ENCODE results near the gene PPP1R9A.

The PPP1R9A gene

DNA sequence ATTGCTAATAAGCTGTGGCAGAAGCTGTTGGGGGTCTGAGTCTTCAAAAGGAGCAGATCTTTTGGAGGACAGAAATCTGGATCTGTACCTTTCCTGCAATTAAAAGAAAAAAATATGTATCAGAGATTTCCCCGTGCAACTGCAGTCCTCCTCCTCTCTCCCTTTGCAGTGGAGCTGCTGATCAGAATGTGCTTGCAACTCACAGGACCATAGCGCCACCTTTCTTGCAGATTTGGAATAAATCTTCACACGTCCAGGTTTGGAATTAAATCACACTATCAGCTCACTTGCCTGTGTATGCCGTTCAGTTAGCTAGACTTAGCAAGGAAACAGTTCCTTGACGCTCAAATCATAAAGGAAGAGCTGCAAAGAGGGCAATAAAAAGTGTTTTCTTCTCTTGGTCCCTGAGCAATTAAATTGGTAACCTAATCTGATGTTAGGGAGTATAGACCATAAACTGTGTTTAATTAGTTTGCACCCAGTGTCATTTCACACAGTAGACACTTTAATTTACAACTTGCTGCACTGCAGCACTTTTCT lies 339.5 kb downstream of the PPP1R9A start:
- no peak for DNase-seq (ENCODE audit: extremely low read depth in 1 of 2, low read depth in 1 of 2)

DNA sequence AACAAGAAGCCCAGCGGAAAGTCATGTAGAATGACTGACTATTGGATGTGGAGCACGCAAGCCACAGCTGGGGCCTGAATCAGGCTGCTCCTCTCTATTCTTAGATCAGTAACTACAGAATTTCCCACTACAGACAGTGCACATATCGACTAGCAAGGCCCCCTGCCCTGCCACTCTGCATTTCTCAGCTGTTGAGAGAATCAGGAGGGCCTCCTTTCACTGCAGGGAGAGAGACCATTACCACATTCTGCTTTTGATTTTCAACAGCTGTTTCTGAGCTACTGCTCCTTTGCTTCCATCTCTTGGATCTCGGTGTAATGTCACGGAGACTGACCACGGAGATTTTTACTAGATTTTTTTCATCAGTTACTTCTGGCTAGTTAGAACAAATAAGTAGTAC lies 343.2 kb downstream of the PPP1R9A start:
- no peak for DNase-seq (ENCODE audit: extremely low read depth in 1 of 2, low read depth in 1 of 2)

DNA sequence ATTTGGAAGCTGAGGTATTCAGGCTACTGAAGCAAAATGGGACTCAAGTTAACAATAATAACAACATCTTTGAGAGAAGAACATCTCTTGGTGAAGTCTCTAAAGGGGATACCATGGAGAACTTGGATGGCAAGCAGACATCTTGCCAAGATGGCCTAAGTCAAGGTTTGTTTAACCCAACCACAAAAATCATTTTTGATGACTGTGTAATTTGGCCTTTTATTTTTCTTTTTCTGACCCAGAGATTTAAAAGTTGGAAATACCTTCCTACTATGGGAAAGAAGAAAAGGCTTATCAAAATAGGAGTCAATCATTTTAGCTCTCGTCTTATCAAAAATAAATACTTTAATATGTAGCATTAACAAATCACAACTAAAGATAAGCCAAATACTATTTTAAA lies 344.6 kb downstream of the PPP1R9A start:
- no peak for DNase-seq (ENCODE audit: extremely low read depth in 1 of 2, low read depth in 1 of 2)

DNA sequence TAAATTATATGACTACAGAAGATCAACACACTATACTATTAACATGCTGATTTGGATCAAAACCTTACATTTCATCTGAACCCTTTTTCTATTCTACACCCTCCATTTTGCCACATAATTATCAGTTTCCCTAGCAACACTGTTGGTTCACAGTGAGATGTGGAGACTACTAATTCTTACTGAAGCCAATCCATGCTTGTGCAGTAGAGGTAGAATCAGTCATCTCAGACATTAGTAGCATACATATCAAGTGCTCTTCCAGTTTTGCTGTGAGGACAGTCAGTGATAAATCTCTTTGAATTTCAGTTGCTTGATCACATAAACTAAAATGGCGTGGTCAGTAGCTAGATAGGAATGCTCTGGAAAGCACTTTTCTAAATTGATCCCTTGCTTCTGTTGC lies 346.6 kb downstream of the PPP1R9A start:
- no peak for DNase-seq (ENCODE audit: extremely low read depth in 1 of 2, low read depth in 1 of 2)

DNA sequence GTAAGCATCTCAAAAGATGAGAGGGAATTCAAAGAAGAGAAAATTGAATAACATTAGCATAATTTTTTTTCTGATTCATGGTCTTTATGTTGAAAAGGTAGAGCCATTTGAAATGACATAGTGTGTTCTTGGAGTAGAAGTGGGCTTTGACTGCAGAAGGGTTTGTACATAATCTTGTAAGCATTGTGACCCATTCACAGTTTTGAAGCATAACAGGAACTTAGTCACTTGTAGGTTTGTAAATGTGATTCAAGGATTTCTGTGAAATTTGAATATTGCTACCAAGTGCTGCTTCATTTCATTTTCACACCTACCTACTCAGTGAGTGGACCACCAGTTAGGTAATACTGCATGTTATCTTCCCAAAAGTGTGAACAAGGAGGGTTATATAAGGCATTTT lies 348.3 kb downstream of the PPP1R9A start:
- DNase-seq (ENCODE audit: extremely low read depth in 1 of 2, low read depth in 1 of 2), result no peak

DNA sequence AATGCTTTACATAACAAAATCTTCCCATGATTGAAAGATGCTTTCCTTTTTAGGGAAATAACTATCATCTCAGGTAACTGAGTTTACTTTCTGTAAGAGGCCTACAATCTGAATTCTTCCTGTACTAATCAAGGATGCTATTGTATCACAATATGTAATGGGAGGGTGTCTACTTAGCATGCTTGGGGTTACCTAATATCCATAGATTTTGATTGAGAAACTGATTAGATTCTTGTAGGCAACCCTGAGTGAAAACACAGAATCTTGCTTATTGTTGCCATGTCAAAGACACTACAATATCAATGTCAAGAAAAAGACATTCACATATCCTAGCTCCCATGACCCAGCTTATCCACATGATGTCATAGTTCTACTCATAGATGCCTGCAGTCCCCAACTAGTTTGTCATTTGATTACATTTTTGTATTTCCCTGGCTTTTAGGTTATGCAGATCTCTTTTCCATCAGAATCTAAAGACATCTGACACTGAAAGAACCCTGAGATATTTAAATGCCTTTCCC lies 354.6 kb downstream of the PPP1R9A start:
- DNase-seq (ENCODE audit: extremely low read depth in 1 of 2, low read depth in 1 of 2), result no peak

DNA sequence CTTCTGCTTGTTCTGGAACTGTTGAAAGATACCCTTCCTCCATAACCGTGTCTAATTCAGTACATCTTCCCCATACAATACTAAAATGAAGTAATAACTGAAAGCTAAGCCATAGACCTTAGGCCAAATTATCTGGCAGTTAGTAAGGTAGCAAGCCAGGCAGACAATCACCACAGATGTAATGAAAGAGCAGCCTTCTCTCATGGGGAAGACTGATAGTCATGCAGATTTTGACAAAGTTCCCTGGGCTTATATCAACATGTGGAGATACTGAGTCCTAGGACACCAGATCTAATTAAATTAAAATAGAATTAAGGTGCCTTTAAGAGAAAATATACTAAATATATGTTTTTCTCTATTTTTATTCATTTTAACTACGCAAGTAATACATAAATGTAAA lies 355.5 kb downstream of the PPP1R9A start:
- DNase-seq (ENCODE audit: extremely low read depth in 1 of 2, low read depth in 1 of 2), result no peak

DNA sequence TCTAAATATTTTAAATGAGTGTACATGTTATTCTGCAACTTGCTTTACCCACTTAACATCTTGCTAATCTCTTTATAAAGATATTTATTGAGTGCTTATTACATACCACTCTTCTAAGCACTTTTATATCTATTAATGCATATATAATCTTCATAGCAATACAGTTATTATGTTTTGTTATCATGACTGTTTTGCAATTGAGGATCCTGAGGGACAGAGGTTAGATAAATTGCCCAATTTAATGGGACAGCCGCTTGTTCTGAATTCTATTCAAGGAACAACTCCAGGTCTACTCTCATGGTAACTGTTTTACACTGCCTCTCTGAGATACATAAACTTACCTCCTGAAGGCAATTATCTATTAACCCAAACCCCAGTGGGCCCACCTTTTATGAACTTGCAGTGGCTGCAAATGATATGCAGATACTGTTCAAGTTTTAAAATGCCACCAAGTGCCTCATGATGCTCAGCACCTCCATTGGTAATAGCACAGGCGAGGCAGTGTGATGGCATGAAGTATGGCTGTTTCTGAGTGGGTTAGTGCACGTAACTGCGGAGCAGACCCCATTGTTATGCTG lies 356.5 kb downstream of the PPP1R9A start:
- no peak for DNase-seq (ENCODE audit: extremely low read depth in 1 of 2, low read depth in 1 of 2)

DNA sequence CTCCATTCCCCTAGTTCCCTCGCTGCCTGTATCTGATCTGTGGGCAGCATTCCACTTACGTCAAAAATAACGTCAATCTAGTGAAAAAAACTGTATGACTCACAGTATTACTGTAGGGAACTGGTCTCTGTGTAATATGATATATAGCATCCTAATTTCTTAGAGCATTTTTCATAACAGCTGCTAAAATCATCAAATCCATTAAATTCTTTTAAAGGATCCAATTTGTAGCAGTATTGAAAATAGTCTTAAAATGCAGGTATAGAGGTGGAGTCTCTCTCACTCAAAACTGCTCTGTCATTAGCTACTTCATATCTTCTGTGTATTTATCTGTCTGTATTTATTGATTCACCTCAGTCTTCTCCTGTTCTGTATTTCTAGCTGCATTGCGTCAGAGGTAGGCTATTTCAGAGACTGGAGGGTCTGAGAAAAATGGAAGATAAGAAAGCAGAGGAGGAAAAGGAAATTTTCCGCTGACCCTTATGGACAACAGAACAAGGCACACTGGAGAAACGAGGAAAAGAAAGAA lies 357.0 kb downstream of the PPP1R9A start:
- DNase-seq (ENCODE audit: extremely low read depth in 1 of 2, low read depth in 1 of 2), result no peak

DNA sequence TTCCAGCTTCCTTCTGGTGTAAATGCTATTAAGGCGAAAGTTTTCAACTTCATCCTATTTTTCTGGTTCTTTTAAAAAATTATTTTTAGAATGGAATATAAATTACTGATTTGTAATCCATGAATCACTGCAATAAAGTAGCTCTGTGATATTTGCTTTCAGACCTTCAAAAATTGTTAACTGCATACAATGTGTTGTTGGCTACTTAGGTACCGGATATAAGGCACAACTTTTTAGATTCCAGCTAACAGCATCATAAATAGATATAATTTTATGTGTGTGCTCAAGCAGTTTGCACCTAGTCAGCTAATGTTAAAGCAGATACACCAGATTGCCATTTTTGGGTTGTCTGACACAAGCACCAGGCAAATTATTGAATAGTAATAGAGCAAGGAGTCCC lies 358.2 kb downstream of the PPP1R9A start:
- no peak for DNase-seq (ENCODE audit: extremely low read depth in 1 of 2, low read depth in 1 of 2)

DNA sequence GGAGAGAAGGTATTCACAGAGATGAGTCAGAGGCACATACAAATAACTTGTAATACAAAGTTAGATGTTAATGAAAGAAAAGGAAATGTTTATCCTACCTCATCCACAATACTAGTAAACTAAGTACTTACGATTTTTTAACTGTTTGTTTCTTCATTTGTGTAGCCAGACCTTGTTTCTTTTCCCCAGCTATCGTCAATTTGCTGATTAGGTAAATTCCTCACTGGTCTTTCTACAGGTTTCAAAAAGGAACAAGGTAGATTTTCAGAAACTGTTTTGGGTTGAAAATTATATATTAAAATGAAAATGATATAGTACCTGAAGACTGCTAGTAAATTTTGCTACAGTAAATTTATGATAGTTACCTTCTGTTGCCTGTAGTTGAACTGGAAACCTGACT lies 360.4 kb downstream of the PPP1R9A start:
- no peak for DNase-seq (ENCODE audit: extremely low read depth in 1 of 2, low read depth in 1 of 2)

DNA sequence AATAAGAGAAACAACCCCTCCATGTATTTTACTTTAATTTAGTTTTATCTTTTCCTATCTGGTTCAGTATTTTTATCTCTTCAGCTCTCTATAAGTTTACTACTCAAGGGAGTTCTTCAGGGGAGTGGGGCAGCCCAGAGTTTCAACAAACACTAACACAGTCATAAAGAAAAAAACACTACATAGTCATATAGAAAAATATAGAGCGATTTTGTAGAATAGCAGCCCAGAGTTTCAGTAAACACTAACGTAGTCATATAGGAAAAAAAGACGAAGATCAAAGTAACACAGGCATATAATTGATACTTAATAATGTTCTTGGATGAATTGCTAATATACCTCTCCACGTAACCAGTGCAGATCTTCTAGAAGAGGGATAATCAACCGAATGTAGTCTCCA lies 362.2 kb downstream of the PPP1R9A start:
- no peak for DNase-seq (ENCODE audit: extremely low read depth in 1 of 2, low read depth in 1 of 2)

DNA sequence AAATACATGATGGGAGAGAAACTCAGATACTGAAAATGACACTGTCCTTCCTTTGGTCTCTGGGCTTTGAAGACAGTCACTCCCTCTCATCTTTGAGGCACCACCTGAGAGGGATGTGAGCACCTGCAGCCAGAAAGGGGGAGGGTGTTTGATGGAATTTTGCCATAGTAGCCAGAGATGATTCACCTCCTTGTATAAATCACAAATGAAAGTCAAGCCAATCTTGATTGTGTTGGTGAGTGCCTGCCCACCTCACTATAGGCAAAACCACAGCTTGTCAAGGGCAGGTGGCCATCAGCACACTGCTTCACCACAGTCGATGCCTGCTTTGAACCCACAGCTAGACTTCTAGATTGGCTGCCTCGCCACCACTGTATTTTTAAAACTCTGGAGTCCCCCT lies 368.7 kb downstream of the PPP1R9A start:
- no peak for DNase-seq (ENCODE audit: extremely low read depth in 1 of 2, low read depth in 1 of 2)

DNA sequence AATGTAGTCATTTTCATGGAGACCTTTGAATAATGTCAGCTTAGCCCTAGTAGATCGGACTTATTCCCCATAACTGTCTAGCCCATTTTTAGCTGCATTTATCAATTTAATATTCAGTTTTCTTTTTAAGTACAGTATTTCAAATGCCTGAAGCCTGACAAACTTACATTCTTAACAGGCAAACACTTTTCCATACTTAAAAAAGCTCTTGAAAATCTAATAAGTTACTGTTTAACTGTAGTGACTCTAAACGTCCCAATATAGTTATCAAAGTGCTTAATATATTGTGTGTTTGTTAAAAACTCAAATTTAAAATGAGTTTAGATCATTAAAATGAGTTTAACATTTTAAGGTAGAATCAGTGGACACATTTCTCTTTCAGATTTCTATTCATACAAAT lies 372.0 kb downstream of the PPP1R9A start:
- no peak for DNase-seq (ENCODE audit: extremely low read depth in 1 of 2, low read depth in 1 of 2)

DNA sequence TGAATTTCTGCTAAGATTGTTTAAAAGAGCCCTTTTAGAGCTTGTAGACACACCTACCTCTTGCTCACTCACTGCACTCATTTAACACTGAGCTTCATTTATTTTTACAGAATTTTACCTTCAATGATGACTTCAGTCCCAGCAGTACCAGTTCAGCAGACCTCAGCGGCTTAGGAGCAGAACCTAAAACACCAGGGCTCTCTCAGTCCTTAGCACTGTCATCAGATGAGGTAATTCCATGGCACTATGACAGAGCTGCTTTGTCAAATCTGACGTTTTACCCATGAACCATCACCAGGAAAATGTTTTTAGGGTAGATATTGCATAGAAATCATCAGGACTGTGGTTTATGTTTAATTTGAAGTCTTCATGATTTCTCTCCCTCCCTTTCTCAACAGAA lies 378.7 kb downstream of the PPP1R9A start:
- DNase-seq (ENCODE audit: extremely low read depth in 1 of 2, low read depth in 1 of 2), result no peak

DNA sequence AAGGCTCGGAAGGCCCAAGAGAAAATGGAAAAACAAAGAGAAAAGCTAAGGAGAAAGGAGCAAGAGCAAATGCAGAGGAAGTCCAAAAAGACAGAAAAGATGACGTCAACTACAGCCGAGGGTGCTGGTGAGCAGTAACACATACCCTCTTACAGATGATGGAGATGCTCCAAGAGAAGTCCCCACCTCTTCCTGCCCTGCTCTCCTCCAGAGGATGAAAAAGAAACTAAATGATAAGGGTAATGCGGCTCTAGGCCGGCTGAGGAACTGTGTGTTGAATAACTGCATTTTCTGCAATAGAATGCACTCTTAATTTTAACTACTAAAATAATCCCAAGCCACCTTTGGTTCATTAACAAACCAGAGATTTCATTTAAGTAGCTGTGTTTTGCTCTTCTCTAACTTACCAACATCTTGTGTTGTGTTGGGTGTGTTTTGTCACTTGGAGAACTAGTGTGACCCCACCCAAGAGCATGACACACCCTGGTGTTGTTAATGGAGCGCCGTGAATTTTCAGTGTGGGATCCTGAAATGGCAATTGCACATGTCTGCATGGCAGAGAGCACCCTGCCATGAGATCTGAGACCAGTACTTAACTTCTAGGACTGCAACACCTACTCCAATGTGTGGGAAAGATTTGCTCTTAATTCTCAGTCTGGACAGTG lies 382.9 kb downstream of the PPP1R9A start:
- DNase-seq (ENCODE audit: extremely low read depth in 1 of 2, low read depth in 1 of 2), result no peak

DNA sequence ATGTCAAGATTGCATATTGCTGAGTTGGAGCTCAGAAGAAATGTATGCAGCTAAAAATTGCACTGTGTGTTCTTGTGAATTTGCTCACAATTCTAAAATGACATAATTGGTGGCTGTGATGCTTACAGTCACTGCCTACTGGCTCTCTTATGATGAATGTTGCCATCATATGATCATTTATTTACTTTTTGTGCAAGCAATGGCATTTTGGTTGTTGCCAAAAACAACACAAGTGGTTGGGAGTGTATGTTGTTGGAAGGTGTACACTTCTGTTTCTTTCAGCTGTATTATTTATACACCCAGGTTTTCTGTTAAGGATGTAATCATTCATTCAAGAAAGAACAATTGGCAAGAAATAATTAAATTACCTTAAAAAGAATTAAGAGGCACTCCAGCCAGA lies 388.0 kb downstream of the PPP1R9A start:
- no peak for DNase-seq (ENCODE audit: extremely low read depth in 1 of 2, low read depth in 1 of 2)

DNA sequence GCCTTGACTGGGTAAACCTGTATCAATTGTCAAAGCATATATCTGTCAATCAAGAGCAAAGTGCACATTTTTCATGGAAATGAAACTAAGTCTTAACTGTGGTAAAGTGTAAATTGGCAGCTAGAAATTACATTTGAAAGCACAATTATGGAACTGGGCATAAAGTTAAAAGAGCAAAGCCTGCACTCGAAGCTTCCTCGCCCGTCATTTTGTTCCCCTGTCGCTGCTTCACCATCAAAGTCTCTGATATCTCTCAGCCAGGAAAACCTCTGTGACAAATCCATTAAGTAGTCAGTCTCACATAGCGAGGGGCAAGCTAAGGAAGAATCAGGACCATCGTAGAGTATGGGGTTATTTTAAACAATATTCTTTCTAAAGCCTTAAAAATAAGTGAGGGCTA lies 389.1 kb downstream of the PPP1R9A start:
- no peak for DNase-seq (ENCODE audit: extremely low read depth in 1 of 2, low read depth in 1 of 2)

DNA sequence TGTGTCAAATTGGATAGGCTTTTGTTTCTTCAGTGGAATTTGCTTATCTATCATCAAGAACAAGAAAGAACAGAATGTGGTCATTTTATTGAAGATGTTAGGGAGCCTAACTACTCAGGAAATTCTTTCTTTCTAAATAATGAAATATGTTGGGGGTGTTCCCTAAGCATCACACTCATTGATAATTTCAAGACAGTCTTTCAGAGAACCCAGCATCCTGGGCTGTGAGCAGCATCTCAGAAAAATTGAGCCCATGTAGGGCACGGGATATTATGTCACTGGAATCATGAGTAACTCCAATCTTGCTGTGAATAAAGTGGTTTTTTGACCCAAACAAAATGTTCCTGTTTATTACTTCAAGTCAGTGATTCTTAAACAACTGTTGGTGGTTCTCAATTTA lies 389.6 kb downstream of the PPP1R9A start:
- DNase-seq (ENCODE audit: extremely low read depth in 1 of 2, low read depth in 1 of 2), result no peak

DNA sequence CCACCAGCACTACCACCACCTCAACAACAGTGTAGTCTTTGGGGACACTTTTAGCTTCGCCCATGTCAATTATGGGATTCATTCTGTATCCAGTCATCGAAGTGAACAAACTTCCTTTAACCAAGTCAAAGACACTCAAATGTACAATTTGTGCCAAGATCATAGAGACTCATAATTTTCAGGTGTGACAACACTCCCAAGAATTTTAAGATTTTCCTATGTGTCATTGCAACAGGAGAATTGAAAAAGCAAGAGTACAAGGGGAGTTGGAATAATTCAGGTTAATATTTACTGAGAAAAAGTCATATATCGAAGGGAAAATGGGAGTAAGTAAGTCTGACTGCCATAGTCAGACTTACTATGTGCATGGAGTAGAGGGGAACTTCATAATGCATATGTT lies 390.7 kb downstream of the PPP1R9A start:
- no peak for DNase-seq (ENCODE audit: extremely low read depth in 1 of 2, low read depth in 1 of 2)

DNA sequence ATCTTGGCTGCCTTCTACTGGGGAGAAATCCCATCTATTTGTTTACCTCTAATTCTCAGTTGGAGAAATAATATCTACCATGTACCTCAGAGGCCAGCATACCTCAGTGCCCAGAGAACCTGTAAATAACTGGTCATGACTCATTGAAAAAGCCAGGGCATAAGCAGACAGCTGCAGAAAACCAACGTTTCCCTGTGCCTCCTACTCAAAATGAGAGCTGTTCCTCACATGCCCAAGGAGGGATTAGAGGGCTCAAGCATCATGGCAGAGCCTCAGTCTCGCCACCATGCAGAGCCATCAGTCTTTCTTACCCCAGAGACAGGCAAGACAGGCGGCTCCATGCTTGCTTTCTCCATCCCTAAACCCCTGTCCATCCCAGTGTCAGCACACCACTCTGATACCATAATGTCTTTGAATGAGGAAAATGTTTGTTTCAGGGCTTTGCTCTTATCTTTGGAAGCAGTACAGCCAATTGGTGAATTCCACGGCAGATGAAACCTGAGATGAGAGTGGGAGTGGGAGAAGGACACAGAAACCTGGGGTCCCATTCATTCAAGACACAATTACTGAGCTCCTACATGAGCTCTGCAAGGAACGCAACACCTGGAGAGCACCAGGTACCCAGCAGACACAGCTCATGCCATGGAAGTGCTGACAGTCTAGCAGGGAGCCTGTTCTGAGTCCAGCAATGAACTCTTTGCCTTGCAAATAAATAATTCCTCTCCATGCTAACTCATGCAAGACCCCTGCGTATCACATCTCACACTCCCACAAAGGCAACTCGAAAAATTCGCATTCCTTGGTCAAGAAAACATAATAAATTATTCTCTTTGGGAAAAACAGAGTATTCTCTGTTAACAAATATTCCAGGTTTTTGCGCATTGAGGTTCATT lies 395.9 kb downstream of the PPP1R9A start:
- DNase-seq (ENCODE audit: extremely low read depth in 1 of 2, low read depth in 1 of 2), result no peak
